DLD1 (cell line): ENCODE measurements around the gene RABGAP1L.
"Not testable (repeated sequence)": the region's sequence is repeated elsewhere in the genome, so short reads cannot be mapped to it uniquely, and the experiment has no call there.

Experiments
- in situ Hi-C: cut with HindIII; loops from 2 replicates; pipeline ENCODE4 v1.10.0; 2017; ENCODE audit warnings: low sequenced_read_pairs

RABGAP1L gene

GRCh38 chr1:174534789-174535188 lies 375.5 kb downstream of the RABGAP1L start:
- in situ Hi-C loops: no loop called here

GRCh38 chr1:174535207-174535606 lies 375.9 kb downstream of the RABGAP1L start:
- in situ Hi-C loops: no loop called here

- in situ Hi-C loops: not testable (repeated sequence)
These were observed 384.1 kb downstream of the RABGAP1L start for GRCh38 chr1:174543421-174543820.

- in situ Hi-C loops: no loop called here
These were observed 391.0 kb downstream of the RABGAP1L start for GRCh38 chr1:174550296-174550695.

GRCh38 chr1:174556392-174556791 lies 397.1 kb downstream of the RABGAP1L start:
- in situ Hi-C loops: no loop called here

- in situ Hi-C loops: no loop called here
These were observed 409.2 kb downstream of the RABGAP1L start for GRCh38 chr1:174568551-174568950.

GRCh38 chr1:174569240-174569639 lies 409.9 kb downstream of the RABGAP1L start:
- in situ Hi-C loops: no loop called here

- in situ Hi-C loops: no loop called here
These were observed 413.5 kb downstream of the RABGAP1L start for GRCh38 chr1:174572771-174573170.

GRCh38 chr1:174576120-174576519 lies 416.8 kb downstream of the RABGAP1L start:
- in situ Hi-C loops: not testable (repeated sequence)

GRCh38 chr1:174577681-174578080 lies 418.4 kb downstream of the RABGAP1L start:
- in situ Hi-C loops: no loop called here

- in situ Hi-C loops: no loop called here
These were observed 421.5 kb downstream of the RABGAP1L start for GRCh38 chr1:174580801-174581200.

- in situ Hi-C loops: no loop called here
These were observed 424.0 kb downstream of the RABGAP1L start for GRCh38 chr1:174583316-174583715.

GRCh38 chr1:174584071-174584470 lies 424.8 kb downstream of the RABGAP1L start:
- in situ Hi-C loops: no loop called here

- in situ Hi-C loops: not testable (repeated sequence)
These were observed 429.3 kb downstream of the RABGAP1L start for GRCh38 chr1:174588618-174589017.

- in situ Hi-C loops: no loop called here
These were observed 445.9 kb downstream of the RABGAP1L start for GRCh38 chr1:174605198-174605597.

- in situ Hi-C loops: no loop called here
These were observed 447.2 kb downstream of the RABGAP1L start for GRCh38 chr1:174606471-174606870.

- in situ Hi-C loops: not testable (repeated sequence)
These were observed 458.6 kb downstream of the RABGAP1L start for GRCh38 chr1:174617905-174618304.

GRCh38 chr1:174623324-174624035 lies 464.2 kb downstream of the RABGAP1L start:
- in situ Hi-C loops: no loop called here

GRCh38 chr1:174626031-174627025 lies 467.0 kb downstream of the RABGAP1L start:
- in situ Hi-C loops: no loop called here

- in situ Hi-C loops: no loop called here
These were observed 478.2 kb downstream of the RABGAP1L start for GRCh38 chr1:174637487-174637886.

- in situ Hi-C loops: no loop called here
These were observed 480.1 kb downstream of the RABGAP1L start for GRCh38 chr1:174639461-174639860.

- in situ Hi-C loops: no loop called here
These were observed 481.5 kb downstream of the RABGAP1L start for GRCh38 chr1:174640783-174641182.
